ENCODE results near the gene RASSF6. TPM values are rescaled to one million over a fixed set of nuclear protein-coding genes. Genes with fewer than 3 reads are reported as not detected.
A peak's percentile ranks its signal among the peaks of the same experiment; 100 is the strongest.

Gene RASSF6
- total RNA-seq, 1 experiment from 2014 or later: 1.6 TPM

DNA sequence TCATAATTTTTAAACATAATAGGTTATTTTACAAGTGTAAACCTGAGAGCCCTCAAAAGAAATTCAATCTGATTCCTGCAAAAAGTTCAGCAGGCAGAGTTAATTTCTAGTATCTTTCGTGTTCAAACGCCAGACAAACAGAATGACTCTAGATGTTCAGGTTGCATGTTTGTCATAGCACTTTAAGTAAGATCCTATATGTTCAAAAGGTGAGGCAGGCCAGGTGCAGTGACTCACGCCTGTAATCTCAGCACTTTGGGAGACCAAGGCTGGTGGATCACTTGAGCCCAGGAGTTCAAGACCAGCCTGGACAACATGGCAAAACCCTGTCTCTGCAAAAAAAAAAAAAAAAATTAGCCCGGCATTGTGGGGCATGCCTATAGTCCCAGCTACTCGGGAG, 1.1 kb upstream of the RASSF6 start:
- intact Hi-C loops (cut with micrococcal nuclease): no loop called here
- BruUV-seq (replicated peaks): no TSS peak

GRCh38 chr4:73619346-73619745, 890 bp downstream of the RASSF6 start:
- TSS peak; percentile 35 for BruUV-seq (replicated peaks)
- POLR2A ChIA-PET: interaction anchor here (0.6 to 3.8 kb wide), 11 partner anchors 7 to 1248 kb away, joined by 3 to 47 read pairs (median 3); no protein-coding TSS in a partner anchor
- intact Hi-C loops (cut with micrococcal nuclease): no loop called here
- Mint-ChIP-seq H3K9me3 (ENCODE audit: unreplicated experiment) (no peaks in the 10 kb centered on the region), H3K4me1 (ENCODE audit: insufficient read depth, unreplicated experiment) (peaks cover 19% of the 10 kb centered on the region), H3K36me3 (ENCODE audit: insufficient read depth, unreplicated experiment) (no peaks in the 10 kb centered on the region), H3K4me3 (ENCODE audit: unreplicated experiment) (peak overlapping the region; percentile 84), H3K27me3 (ENCODE audit: insufficient read depth, unreplicated experiment) (no peaks in the 10 kb centered on the region), H3K27ac (ENCODE audit: low read depth, unreplicated experiment) (no peak overlapping the region)
- CTCF ChIA-PET: interaction anchor here (0.6 to 1.7 kb wide), 8 partner anchors 23 to 481 kb away, joined by 3 to 6 read pairs (median 3); no protein-coding TSS in a partner anchor
- TF ChIP-seq, protein P1, sequence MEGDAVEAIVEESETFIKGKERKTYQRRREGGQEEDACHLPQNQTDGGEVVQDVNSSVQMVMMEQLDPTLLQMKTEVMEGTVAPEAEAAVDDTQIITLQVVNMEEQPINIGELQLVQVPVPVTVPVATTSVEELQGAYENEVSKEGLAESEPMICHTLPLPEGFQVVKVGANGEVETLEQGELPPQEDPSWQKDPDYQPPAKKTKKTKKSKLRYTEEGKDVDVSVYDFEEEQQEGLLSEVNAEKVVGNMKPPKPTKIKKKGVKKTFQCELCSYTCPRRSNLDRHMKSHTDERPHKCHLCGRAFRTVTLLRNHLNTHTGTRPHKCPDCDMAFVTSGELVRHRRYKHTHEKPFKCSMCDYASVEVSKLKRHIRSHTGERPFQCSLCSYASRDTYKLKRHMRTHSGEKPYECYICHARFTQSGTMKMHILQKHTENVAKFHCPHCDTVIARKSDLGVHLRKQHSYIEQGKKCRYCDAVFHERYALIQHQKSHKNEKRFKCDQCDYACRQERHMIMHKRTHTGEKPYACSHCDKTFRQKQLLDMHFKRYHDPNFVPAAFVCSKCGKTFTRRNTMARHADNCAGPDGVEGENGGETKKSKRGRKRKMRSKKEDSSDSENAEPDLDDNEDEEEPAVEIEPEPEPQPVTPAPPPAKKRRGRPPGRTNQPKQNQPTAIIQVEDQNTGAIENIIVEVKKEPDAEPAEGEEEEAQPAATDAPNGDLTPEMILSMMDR (IDR thresholded peaks at IDR 0.05; ENCODE audit: unreplicated experiment): no peak
- no peak for DNase-seq (ENCODE audit: unreplicated experiment)

More for the DNA sequence above, 1.1 kb upstream of the RASSF6 start:
- H3K4me3 Mint-ChIP-seq (ENCODE audit: unreplicated experiment): no peak overlapping the region
- no peak for DNase-seq (ENCODE audit: unreplicated experiment)
- ChIA-PET CTCF (interaction anchor here (0.6 to 0.9 kb wide), 3 partner anchors 28 to 279 kb away, joined by 3 read pairs; no protein-coding TSS in a partner anchor), POLR2A (interaction anchor here (0.6 to 3.8 kb wide), 5 partner anchors 11 to 32 kb away, joined by 3 to 47 read pairs (median 13); no protein-coding TSS in a partner anchor)
- no peaks in the 10 kb centered on the region for H3K36me3 Mint-ChIP-seq (ENCODE audit: insufficient read depth, unreplicated experiment)
- H3K27ac Mint-ChIP-seq (ENCODE audit: low read depth, unreplicated experiment): no peak overlapping the region
- no peaks in the 10 kb centered on the region for H3K27me3 Mint-ChIP-seq (ENCODE audit: insufficient read depth, unreplicated experiment)
- TF ChIP-seq, protein P1 (IDR thresholded peaks at IDR 0.05; ENCODE audit: unreplicated experiment): no peak
- no peaks in the 10 kb centered on the region for H3K9me3 Mint-ChIP-seq (ENCODE audit: unreplicated experiment)
- peaks cover 19% of the 10 kb centered on the region for H3K4me1 Mint-ChIP-seq (ENCODE audit: insufficient read depth, unreplicated experiment)

DNA sequence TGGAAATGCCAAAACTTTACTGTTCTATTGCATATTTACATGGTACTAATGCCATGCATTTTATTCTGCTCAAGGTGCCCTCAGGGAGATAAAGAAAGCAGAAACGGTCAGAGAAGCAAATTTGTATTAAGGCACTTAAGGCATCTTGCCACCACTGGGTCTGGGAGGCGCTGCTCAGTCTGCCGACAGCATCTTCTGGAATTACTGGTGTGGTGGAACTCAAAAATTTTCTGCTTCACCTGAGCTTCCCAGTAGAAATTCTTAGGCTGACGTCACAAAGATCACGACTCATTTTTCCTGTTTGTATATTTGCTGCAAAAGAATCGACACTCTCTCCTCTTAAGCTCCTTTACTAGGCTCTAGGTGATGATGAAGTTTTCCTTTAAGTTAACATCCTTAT, 3.0 kb downstream of the RASSF6 start:
- no peak for DNase-seq (ENCODE audit: unreplicated experiment)
- H3K27me3 Mint-ChIP-seq (ENCODE audit: insufficient read depth, unreplicated experiment): no peaks in the 10 kb centered on the region
- ChIA-PET POLR2A (interaction anchor here (1.1 kb wide), 1 partner anchor 27 kb away, joined by 4 read pairs; no protein-coding TSS in a partner anchor), CTCF (interaction anchor here (0.6 to 1.0 kb wide), 3 partner anchors 33 to 165 kb away, joined by 3 to 5 read pairs (median 3); no protein-coding TSS in a partner anchor)
- TF ChIP-seq, protein P1 (IDR thresholded peaks at IDR 0.05; ENCODE audit: unreplicated experiment): no peak
- H3K27ac Mint-ChIP-seq (ENCODE audit: low read depth, unreplicated experiment): no peak overlapping the region
- intact Hi-C loops (cut with micrococcal nuclease): no loop called here
- H3K9me3 Mint-ChIP-seq (ENCODE audit: unreplicated experiment): peaks cover 7% of the 10 kb centered on the region
- H3K4me1 Mint-ChIP-seq (ENCODE audit: insufficient read depth, unreplicated experiment): peaks cover 33% of the 10 kb centered on the region
- H3K4me3 Mint-ChIP-seq (ENCODE audit: unreplicated experiment): no peak overlapping the region
- H3K36me3 Mint-ChIP-seq (ENCODE audit: insufficient read depth, unreplicated experiment): no peaks in the 10 kb centered on the region
- no TSS peak for BruUV-seq (replicated peaks)

- no peaks in the 10 kb centered on the region for H3K36me3 Mint-ChIP-seq (ENCODE audit: insufficient read depth, unreplicated experiment)
- BruUV-seq (replicated peaks): no TSS peak
Observed at GRCh38 chr4:73615613-73616012, 4.6 kb downstream of the RASSF6 start.

More at GRCh38 chr4:73615613-73616012, 4.6 kb downstream of the RASSF6 start:
- ChIA-PET POLR2A (interaction anchor here (1.0 kb wide), 1 partner anchor 26 kb away, joined by 3 read pairs; no protein-coding TSS in a partner anchor), CTCF (no interaction called here)
- TF ChIP-seq, protein P1 (IDR thresholded peaks at IDR 0.05; ENCODE audit: unreplicated experiment): no peak
- intact Hi-C loops (cut with micrococcal nuclease): no loop called here
- peaks cover 7% of the 10 kb centered on the region for H3K9me3 Mint-ChIP-seq (ENCODE audit: unreplicated experiment)
- H3K4me1 Mint-ChIP-seq (ENCODE audit: insufficient read depth, unreplicated experiment): peaks cover 41% of the 10 kb centered on the region
- no peaks in the 10 kb centered on the region for H3K27me3 Mint-ChIP-seq (ENCODE audit: insufficient read depth, unreplicated experiment)
- no peak for DNase-seq (ENCODE audit: unreplicated experiment)
- H3K4me3 Mint-ChIP-seq (ENCODE audit: unreplicated experiment): no peak overlapping the region
- H3K27ac Mint-ChIP-seq (ENCODE audit: low read depth, unreplicated experiment): no peak overlapping the region
